DMS114 treated with DMSO at 0.1 percent for 48 hours (cell line): ENCODE data around the gene TBC1D5.
"Not testable (repeated sequence)": the region's sequence is repeated elsewhere in the genome, so short reads cannot be mapped to it uniquely, and the experiment has no call there.

Experiments
- DNase-seq: peaks from one replicate; lab custom pipeline; 2025; ENCODE audit not compliant: unreplicated experiment; lab: John Stamatoyannopoulos, UW

The TBC1D5 gene

DNA sequence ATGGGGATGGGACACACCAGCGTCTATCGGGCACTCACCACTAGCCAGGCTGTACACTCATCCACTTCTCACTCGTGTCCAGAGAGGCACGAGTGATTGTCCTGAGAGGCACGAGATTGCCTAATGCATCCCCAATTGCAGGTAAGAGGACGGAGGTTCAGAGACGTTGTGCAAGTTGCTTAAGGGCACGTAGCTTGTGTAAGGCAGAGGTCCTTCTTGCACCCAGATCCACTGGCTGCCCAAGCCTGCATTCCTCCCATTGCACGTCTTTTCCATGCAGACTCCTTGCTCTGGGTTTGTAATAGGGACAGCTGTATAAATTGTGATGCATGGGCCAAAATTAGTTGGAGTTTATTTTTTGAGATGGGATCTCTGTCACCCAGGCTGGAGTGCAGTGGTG, 593.4 kb downstream of the TBC1D5 start:
- no peak for DNase-seq

DNA sequence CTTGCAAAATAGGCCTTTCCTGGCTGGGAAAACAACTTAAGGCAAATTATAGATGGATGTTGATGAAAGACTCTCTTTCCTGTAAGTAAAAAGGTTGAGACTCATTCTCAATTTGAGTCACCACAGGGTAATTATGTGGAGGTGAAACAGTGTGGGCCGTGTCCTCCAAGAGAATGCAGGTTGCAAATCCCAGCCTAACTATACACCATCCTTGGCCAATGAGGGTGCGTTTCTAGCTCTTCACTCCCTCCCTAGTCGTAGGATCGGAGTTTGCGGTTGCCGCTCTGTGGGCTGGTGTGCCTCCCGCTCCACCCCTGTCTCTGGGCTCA, 597.8 kb downstream of the TBC1D5 start:
- DNase-seq: no peak

DNA sequence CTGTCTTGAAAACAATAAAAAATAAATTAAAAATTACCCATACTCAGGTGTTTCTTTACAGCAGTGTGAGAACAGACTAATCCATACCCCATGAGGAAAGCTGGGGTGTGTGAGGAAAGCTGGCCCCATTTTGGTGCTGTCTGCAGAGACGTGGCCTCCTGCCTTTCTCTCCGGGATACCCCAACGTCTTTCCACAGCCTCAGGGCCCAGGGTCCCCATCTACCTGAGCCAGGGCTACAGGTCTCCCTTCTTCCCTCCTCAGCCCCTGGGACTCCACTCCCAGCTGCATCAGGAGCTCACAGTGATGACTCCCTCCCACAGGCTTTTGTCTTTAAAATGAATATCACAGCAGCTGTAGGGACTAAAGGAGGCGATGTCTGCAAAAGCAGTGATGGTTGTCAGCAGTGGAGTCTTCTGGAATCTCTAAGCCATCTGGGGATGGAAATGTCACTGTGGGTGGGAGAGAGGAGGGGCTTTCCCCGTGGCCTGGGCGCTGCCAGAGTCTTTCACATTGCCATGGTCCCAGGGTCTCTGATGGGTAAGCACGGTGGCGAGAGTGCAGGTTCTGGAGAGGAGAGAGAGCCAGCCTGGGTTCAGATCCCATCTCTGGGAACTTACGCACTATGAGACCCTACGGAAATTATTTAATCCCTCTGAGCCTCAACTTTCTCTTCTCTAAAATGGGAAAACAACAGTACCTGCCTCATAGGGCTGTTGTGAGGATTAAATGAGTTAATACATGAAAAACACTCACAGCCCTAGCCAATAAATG, 598.4 kb downstream of the TBC1D5 start:
- DNase-seq: no peak

DNA sequence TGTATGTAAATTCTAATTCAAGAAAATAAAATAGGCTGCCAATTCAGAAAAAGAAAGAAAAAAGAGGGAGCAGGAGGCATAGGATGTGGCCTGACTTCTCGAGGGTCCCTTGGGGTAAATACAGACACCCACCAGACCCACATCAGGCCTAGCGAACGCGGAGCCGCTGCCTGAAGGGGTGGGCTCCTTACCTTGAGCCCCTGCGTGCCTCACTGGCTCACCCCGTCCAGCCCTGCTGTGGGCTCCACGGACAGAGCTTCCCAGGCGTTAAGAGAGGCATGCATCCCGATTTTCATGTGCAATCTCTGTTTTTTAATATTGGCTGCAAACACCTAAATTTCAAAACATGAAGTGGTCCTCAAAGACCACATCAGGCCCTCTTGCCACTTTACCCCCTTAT, 599.9 kb downstream of the TBC1D5 start:
- no peak for DNase-seq

DNA sequence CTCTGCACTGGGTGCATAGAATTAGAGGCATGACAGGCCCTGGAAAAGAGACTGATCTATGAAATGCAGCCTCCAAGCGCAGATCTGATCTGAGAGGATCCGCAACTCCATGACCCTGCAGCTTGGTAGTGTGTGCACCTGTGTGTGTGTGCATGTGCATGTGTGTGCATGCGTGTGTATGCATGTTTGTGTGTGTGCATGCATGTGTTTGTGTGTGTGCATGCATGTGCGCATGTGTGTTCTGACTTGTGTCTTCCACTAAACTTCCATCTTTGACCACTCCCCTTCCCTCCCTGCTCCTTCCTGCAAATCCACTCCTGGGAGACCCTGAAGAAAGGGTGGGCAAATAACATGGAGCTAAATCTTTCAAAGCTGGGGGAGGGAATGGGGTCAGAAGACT, 600.7 kb downstream of the TBC1D5 start:
- no peak for DNase-seq

DNA sequence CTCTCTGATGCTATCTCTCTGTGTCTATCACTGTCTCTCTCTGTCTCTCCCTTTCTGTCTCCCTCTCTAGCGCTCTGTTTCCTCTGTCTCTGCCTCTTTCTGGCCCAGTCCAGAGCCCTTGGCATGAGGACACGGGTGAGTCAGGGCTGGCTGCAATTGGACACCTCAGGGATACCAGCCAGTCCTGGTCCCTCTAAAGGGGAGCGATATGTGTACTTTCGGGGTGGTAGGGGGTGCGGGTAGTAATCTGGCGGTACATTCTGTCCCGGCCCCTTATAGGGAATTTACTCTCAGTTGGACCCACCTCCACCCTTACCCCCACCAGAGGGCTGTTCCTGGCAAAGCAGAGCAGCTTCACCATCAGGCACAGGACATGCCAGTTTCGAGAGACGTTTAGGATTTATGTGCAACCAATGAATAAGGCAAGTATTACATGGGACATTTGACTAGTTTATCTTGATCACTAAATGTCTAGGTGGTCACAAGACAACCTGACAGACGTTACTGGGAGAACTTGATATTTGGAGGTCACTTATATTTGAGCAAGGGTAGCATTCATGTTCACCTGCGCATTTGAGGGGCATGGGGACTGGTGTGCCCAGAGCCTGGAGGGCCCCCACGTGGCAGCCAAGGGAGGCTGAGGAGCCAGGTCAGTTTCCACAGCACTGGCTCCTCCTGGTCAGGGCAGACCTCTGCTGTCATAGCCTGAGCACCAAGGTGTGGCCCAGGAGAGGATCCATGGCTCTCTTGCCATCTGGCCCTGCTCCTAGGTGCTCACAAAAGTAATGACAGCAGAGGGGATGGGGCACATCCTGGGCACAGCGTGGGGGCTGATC, 601.5 kb downstream of the TBC1D5 start:
- no peak for DNase-seq

DNA sequence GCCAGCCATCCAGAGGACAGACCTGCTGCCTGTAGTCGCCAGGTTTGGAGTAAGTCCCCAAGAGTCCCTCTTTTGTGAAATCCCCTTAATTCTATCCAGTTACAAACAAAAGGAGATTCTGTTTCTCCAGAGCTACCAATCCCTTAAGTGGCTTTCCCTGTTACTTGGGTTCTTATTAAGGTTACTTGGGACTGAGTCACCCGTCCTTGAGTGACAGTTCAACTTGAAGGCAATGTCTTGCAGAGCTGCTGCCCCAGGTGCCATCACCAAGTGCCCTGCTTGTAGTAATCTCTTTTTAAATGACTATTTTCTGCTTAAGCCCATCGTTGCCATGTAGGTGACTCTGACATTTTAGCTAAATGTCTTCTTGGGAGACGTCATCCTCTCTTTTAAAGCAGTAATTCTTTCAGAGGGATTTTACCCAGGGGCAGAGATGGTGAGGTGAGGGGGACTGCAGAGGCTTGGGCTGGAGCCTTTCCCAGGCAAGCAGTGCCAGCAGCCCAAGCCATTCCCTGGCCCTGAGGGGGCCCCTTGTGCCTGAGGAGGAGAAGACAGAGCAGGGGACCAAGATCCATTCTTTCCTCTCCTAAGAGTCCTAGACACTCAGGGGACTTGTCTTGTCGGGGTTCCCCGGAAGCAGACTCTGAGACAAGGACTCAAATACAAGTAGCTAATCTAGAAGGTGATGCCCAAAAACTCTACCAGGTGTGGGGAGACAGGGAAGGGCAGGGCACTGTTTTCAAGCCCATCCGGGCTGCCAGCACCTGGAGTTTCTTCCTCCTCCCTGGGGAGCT, 604.0 kb downstream of the TBC1D5 start:
- no peak for DNase-seq

DNA sequence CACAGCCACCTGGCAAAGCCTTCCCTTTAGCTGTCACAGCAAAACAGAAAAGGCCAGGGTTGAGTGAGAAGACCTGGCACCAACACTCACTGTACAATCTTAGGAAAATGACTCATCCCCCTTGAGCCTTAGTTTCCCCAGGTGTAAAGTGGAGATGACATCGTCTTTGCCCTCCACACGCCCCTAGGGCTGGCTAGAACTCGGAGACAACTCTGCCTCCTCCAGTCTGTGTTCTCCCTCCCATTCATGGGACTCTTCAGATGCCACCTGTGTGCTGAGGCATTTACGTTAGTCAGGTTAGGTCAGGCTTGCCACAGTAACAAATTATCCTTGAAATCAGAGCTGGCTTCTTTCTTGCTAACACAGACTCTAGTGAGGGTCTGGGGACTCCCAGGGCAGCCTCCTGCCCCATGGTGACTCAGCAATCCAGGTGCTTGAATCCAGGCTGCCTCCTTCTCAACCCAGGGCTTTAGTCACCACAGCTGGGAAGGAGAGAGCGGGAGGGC, 605.1 kb downstream of the TBC1D5 start:
- no peak for DNase-seq

DNA sequence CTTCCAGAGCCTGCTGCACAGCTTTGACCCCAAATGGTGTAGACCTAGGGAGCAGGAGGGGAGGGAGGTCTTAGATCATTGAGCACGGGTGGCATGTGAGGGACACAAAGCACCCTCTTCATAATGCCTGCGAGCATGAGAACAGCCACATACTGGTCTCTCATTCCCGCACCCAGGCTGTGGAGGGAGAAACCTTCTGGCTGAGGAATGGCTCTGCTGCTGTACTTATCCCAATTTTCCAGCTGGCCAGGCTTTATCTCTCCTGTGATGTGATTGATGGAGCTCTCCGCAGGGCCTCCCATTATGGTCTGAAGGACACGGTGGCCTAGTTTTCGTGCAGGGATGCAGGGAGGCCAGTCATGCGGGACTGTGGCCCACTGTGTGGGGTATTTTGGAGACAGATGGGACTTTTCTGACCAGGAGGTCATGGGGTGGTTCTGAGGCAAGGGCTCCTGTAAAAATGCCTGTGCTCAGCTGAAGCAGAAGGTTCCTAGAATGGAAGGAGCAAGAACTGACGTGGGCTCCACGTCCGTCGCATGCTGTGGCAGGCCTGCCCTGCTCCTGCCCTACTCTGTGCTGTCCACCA, 606.2 kb downstream of the TBC1D5 start:
- DNase-seq: no peak

DNA sequence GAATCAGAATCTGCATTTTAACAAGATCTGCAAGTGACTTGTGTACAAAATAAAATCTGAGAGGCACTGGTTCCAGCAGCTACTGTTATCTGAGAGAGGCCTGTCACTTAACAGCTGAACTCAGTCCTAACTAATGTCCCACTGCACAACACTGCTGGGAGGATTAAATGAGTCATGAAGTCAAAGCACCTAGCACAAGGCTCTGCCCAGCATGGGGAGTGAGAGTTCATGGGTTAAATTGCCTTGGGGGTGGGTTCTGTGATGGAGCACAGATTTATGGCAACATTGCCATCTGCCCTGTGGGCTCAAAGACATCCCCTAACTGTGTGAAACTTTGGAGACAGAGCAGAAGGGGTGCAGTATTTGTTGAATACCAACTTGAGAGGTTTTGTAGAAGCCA, 606.7 kb downstream of the TBC1D5 start:
- no peak for DNase-seq

DNA sequence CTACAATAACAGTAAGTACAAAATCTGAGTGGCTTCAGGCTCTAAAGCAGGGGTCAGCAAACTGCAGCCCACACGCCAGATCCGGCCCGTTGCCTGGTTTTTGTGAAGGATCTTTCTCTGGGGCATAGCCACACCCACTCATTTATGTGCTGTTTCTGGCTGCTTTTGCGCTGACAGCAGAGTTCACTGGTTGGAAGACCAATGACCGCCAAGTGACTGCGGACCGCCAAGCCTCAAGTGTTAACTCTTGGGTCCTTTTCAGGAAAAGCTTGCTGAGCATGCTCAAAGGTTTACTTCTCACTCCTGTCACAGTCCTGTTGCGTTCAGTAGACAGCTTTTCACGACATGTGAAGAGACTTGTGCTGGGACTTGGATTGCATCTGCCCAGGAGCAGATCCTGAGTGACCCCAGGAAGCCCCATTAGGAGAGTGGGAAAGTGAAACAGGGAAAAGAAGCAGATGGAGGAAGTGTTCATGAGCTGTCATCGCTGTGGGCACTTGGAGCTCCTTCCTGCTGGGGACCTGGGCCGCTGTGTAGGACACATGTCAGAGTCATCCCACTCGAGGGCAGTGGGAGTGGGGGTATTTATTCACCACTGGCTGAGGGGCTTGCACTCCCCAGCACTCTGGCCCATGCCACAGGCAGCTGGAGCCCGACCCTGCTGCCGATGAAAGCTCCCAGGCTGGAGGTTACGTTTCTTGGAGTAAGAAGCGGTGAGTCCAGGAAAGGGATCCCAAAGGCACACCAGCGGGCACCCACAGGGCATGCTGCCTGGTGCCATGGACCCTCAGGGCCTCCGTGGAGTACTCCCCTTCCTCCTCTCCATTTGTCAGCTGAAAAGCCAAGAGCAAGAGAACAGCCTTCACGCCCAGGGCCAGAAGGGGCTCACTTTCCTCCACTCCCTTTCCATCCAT, 608.5 kb downstream of the TBC1D5 start:
- DNase-seq: no peak

DNA sequence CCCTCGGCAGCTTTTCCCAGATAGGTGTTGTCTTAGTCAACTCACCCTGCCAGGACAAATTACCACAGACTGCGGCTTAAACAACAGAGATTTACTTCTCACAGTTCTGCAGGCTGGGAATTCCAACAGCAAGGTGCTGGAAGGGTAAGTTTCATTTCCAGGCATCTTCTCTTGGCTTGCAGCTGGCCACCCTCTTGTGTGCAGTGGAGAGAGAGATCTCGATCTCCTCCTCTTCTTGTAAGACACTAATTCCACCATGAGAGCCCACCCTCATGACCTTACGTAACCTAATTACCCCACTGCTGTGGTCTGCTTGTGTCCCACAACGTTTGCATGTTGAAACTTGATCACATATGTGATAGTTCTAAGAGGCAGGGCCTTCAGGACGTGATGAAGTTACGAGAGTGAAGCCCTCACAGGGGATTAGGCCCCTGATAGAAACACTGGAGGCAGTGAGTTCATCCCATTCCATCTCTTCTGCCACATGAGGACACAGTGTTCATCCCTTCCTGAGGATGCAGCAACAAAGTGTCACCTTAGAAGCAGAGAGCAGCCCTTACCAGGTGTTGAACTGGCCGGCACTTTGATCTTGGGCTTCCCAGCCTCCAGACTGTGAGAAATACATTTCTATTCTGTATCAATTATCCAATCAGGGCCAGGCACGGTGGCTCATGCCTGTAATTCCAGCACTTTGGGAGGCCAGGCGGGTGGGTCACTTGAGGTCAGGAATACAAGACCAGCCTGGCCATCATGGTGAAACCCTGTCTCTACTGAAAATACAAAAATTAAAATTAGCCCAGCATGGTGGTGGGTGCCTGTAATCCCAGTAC, 609.9 kb downstream of the TBC1D5 start:
- DNase-seq: no peak

DNA sequence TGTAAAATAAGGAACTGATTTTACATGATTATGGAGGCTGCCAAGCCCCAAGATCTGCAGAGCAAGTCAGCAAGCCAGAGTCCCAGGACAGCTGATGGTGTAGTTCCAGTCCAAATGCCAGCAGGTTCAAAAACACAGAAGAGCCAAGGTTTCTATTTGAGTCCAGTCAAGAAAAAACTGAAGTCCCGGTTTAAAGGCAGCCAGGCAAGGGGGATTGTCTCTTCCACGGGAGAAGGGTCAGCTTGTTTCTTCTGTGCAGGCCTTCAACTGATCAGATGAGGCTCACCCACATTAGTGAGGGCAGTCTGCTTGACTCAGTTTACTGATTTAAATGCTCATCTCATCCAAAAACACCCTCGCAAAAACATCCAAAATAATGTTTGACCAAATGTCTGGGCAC, 611.5 kb downstream of the TBC1D5 start:
- DNase-seq: no peak

DNA sequence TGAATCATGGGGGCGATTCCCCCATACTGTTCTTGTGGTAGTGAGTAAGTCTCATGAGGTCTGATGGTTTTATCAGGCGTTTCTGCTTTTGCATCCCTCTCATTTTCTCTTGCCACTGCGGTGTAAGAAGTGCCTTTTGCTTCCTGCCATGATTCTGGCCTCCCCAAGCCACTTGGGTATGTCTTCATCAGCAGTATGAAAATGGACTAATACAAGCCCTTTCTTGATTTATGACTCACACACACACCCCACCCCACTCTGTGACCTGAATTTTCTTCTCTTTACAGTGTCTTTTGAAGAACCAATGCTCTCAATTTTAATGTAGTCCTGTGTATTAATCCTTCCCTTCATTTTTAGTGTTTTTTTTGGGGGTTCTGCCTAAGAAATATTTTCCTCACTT, 612.9 kb downstream of the TBC1D5 start:
- DNase-seq: no peak

DNA sequence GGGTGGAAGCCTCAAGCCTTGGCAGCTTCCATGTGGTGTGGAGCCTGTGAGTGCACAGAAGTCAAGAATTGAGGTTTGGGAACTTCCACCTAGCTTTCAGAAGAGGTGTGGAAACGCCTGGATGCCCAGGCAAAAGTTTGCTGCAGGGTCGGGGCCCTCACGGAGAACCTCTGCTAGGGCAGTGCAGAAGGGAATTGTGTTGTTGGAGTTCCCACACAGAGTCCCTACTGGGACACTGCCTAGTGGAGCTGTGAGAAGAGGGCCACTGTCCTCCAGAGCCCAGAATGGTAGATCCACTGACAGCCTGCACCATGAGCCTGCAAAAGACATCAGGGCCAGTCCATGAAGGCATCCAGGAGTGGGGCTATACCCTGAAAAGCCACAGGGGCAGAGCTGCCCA, 613.8 kb downstream of the TBC1D5 start:
- DNase-seq: not testable (repeated sequence)

DNA sequence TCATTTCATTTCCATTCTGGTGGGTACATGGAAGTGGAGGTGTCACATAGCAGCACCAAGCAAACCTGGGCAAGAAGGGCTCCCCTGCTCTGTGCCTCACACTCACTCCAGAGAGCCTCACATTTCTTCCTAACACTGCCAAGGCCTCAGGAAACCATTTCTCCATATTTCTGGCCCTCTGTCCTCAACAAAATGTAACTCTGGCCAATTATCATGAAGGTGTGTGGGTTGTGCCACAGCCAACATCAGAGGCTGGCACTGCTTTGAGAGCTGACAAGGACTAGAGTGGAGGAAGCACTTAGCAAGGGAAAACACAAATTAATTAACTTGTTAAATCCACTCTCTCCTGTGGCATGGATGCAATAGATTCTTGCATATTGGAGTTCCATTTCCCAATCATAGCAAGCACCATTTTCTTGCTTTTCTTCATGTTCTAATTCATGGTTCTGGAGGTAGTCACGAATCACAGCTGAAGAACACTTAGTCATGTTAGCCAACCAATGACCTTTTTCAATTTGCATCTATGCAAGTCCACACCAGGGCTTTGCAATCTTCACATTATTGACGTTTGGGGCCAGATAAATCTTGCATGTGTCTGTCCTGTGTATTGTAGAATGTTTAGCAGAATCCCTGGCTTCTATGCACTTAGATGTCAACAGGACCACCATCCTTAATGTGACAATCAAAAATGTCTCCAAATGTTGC, 616.5 kb downstream of the TBC1D5 start:
- no peak for DNase-seq

DNA sequence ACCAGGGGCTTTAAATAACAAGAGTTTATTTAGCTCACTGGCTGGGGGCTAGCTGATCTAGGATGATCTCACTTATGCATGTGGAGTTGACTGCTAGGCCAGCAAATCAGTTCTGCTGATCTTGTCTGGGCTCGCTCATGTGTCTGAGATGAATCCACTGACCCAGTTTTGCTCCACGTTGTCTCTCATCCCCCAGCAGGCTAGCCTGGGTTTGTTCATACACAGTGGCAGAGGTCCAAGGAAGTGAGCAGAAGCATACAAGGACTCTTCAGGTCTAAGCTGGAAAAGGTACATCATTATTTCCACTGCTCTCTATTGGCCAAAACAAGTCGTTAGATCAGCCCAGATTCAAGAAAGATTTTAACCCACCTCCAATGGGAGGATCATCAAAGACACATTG, 619.7 kb downstream of the TBC1D5 start:
- no peak for DNase-seq

DNA sequence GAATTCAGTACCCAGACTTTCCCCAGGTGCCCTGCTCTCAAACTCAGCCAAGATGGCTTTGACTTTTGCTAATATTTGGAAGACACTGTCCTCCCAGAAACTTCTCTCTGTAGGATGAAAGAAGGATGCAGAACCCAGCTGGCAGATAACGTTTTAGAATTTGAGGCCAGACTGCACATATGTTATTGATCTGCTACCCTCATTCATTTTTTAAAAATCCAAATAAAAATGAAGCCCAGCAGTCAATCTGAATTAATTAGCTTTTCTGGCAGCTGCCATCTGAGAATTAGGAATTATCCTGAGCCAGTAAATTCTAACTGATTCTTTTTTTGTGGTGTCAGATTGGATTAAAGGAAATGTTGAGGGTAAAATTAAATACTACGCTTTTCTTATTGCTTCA, 621.1 kb downstream of the TBC1D5 start:
- DNase-seq: no peak

DNA sequence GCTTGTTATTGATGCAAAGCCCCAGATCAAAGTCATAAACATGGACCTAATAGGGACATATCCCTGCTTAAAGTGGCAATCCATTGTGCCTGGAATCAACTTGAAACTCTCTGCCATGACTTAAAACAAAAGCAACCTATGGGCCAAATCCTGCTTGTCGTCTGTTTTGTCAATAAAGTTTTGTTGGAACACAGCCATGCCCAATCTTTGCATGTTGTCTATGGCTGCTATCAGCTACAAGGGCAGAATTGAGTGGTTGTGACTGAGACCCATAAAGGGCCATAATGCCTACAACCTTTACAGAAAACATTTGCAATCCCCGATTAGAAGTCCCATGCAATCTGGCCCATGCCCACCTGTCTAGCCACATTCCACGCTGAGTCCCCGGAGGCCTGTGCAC, 622.3 kb downstream of the TBC1D5 start:
- no peak for DNase-seq
